HEK293 (cell line): Measurements from ENCODE around the gene SLC8A2.

Experiments used
- IKZF3 ChIP-seq: fragments of 450-650 bp; IDR thresholded peaks from 2 replicates; pipeline ENCODE4 v1.5.0; 2018; ENCODE audit warnings: missing biosample characterization, mild to moderate bottlenecking, missing genetic modification characterization, moderate library complexity
- KLF16 ChIP-seq: fragments of 450-650 bp; formaldehyde crosslinking; IDR thresholded peaks from 2 replicates; pipeline ENCODE4 v1.5.1; 2017; ENCODE audit warnings: missing biosample characterization, missing genetic modification characterization
- KLF8 ChIP-seq: fragments of 450-650 bp; formaldehyde crosslinking; IDR thresholded peaks from 2 replicates; pipeline ENCODE4 v1.5.1; 2016; ENCODE audit warnings: missing biosample characterization, missing genetic modification characterization
- PRDM1 ChIP-seq: fragments of 450-650 bp; formaldehyde crosslinking; IDR thresholded peaks from 2 replicates; pipeline ENCODE4; 2016; ENCODE audit warnings: missing biosample characterization, missing genetic modification characterization
- PRDM4 ChIP-seq: fragments of 450-650 bp; formaldehyde crosslinking; IDR thresholded peaks from 2 replicates; pipeline ENCODE4 v1.5.1; 2017; ENCODE audit warnings: missing biosample characterization, missing genetic modification characterization
- RBAK ChIP-seq: fragments of 450-650 bp; formaldehyde crosslinking; IDR thresholded peaks from 2 replicates; pipeline ENCODE4 v1.5.1; 2016; ENCODE audit warnings: missing biosample characterization, missing genetic modification characterization
- ZBTB6 ChIP-seq: fragments of 450-650 bp; formaldehyde crosslinking; IDR thresholded peaks from 2 replicates; pipeline ENCODE4 v1.5.1; 2017; ENCODE audit warnings: missing biosample characterization, missing genetic modification characterization
- ZFHX2 ChIP-seq: fragments of 450-650 bp; formaldehyde crosslinking; conservative IDR thresholded peaks from 2 replicates; pipeline ENCODE4 v1.5.1; 2016; ENCODE audit warnings: missing biosample characterization, missing genetic modification characterization
- ZNF140 ChIP-seq: fragments of 450-650 bp; formaldehyde crosslinking; IDR thresholded peaks from 2 replicates; pipeline ENCODE4 v1.5.1; 2016; ENCODE audit warnings: missing biosample characterization, missing genetic modification characterization
- ZNF146 ChIP-seq: fragments of 450-650 bp; formaldehyde crosslinking; IDR thresholded peaks from 2 replicates; pipeline ENCODE4 v1.5.1; 2016; ENCODE audit warnings: missing biosample characterization, missing genetic modification characterization
- ZNF157 ChIP-seq: fragments of 450-650 bp; formaldehyde crosslinking; IDR thresholded peaks from 2 replicates; pipeline ENCODE4 v1.5.1; 2016; ENCODE audit warnings: missing biosample characterization, missing genetic modification characterization
- ZNF169 ChIP-seq: fragments of 450-650 bp; formaldehyde crosslinking; IDR thresholded peaks from 2 replicates; pipeline ENCODE4 v1.5.1; 2016; ENCODE audit warnings: missing biosample characterization, missing genetic modification characterization
- ZNF175 ChIP-seq: fragments of 450-650 bp; formaldehyde crosslinking; IDR thresholded peaks from 2 replicates; pipeline ENCODE4 v1.5.1; 2016; ENCODE audit warnings: missing biosample characterization, missing genetic modification characterization
- ZNF19 ChIP-seq: fragments of 450-650 bp; formaldehyde crosslinking; IDR thresholded peaks from 2 replicates; pipeline ENCODE4; 2016; ENCODE audit warnings: missing biosample characterization, missing genetic modification characterization, low read depth
- ZNF2 ChIP-seq: fragments of 450-650 bp; formaldehyde crosslinking; IDR thresholded peaks from 2 replicates; pipeline ENCODE4 v1.5.1; 2016; ENCODE audit warnings: missing biosample characterization, missing genetic modification characterization
- ZNF23 ChIP-seq: fragments of 450-650 bp; formaldehyde crosslinking; IDR thresholded peaks from 2 replicates; pipeline ENCODE4 v1.5.1; 2016; ENCODE audit warnings: missing biosample characterization, missing genetic modification characterization, borderline replicate concordance
- ZNF248 ChIP-seq: fragments of 450-650 bp; formaldehyde crosslinking; IDR thresholded peaks from 2 replicates; pipeline ENCODE4 v1.5.1; 2017; ENCODE audit warnings: missing biosample characterization, missing genetic modification characterization
- ZNF302 ChIP-seq: fragments of 450-650 bp; formaldehyde crosslinking; IDR thresholded peaks from 2 replicates; pipeline ENCODE4 v1.5.1; 2016; ENCODE audit warnings: missing biosample characterization, missing genetic modification characterization, low read depth
- ZNF398 ChIP-seq: fragments of 450-650 bp; formaldehyde crosslinking; IDR thresholded peaks from 2 replicates; pipeline ENCODE4 v1.5.1; 2017; ENCODE audit warnings: missing biosample characterization, missing genetic modification characterization
- ZNF404 ChIP-seq: fragments of 450-650 bp; formaldehyde crosslinking; IDR thresholded peaks from 2 replicates; pipeline ENCODE4 v1.5.1; 2017; ENCODE audit warnings: missing biosample characterization, missing genetic modification characterization
- ZNF416 ChIP-seq: fragments of 450-650 bp; formaldehyde crosslinking; IDR thresholded peaks from 2 replicates; pipeline ENCODE4 v1.5.1; 2016; ENCODE audit warnings: missing biosample characterization, missing genetic modification characterization
- ZNF473 ChIP-seq: fragments of 450-650 bp; formaldehyde crosslinking; IDR thresholded peaks from 2 replicates; pipeline ENCODE4 v1.5.1; 2017; ENCODE audit warnings: missing biosample characterization, missing genetic modification characterization
- ZNF624 ChIP-seq: fragments of 450-650 bp; formaldehyde crosslinking; IDR thresholded peaks from 2 replicates; pipeline ENCODE4 v1.5.1; 2017; ENCODE audit warnings: missing biosample characterization, missing genetic modification characterization
- ZNF843 ChIP-seq: fragments of 450-650 bp; formaldehyde crosslinking; IDR thresholded peaks from 2 replicates; pipeline ENCODE4 v1.5.1; 2016; ENCODE audit warnings: missing biosample characterization, missing genetic modification characterization
- TF ChIP-seq, protein P1 (sequence below): fragments of 450-650 bp; formaldehyde crosslinking; optimal IDR thresholded peaks from 2 replicates; pipeline ENCODE3; 2016; ENCODE audit warnings: missing biosample characterization, mild to moderate bottlenecking, missing genetic modification characterization

SLC8A2 gene

DNA sequence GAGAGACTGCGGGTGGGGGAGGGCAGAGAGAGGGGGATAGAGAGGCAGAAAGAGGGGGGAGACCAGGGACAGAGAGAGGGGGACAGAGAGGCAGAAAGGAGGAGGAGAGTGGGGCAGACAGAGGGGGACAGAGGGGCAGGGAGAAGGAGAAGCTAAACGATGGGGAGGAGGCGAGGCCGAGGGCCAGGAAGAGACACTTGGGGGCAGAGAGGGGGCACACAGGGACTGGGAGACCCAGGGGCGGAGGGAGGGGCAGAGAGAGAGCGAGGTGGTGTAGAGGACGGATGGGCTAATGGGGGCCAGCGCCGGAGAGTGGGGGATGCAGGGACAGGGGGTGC is 53.0 kb downstream of the SLC8A2 start (continued):
- no peak for TF ChIP-seq ZNF416 (tag by site-specific recombination)
- 0 out of 2 replicates have a peak, but pooled peaks have one; percentile 31 for TF ChIP-seq ZNF843 (tag by site-specific recombination)
- TF ChIP-seq ZNF23 (tag by site-specific recombination), result no peak
- TF ChIP-seq ZNF302 (tag by site-specific recombination), result no peak
- TF ChIP-seq ZNF140, result no peak
- TF ChIP-seq ZNF169 (tag by site-specific recombination), result no peak
- TF ChIP-seq ZNF175 (tag by site-specific recombination), result no peak
- no peak for TF ChIP-seq ZNF2 (tag by site-specific recombination)
- peak; percentile 70; the same call in 1 of the 2 replicates for TF ChIP-seq ZNF248 (tag by site-specific recombination)
- no peak for TF ChIP-seq PRDM1 (tag by site-specific recombination)
- peak; percentile 80 for TF ChIP-seq ZFHX2 (tag by site-specific recombination)
- TF ChIP-seq ZNF398 (tag by site-specific recombination), result peak; percentile 95
- no peak for TF ChIP-seq ZBTB6
- TF ChIP-seq PRDM4 (tag by site-specific recombination), result no peak
- no peak for TF ChIP-seq ZNF146
- no peak; the same call in 1 of the 2 replicates for TF ChIP-seq ZNF157 (tag by site-specific recombination)
- no peak for TF ChIP-seq IKZF3 (tag by site-specific recombination)
- TF ChIP-seq RBAK (tag by site-specific recombination), result no peak
- no peak for TF ChIP-seq ZNF404
- TF ChIP-seq ZNF473 (tag by site-specific recombination), result no peak
- TF ChIP-seq ZNF19, result no peak
- no peak for TF ChIP-seq ZNF624 (tag by site-specific recombination)
- TF ChIP-seq KLF16 (tag by site-specific recombination), result peak; percentile 52; the same call in 1 of the 2 replicates
- peak; percentile 82 for TF ChIP-seq KLF8 (tag by site-specific recombination)
- TF ChIP-seq, protein P1, sequence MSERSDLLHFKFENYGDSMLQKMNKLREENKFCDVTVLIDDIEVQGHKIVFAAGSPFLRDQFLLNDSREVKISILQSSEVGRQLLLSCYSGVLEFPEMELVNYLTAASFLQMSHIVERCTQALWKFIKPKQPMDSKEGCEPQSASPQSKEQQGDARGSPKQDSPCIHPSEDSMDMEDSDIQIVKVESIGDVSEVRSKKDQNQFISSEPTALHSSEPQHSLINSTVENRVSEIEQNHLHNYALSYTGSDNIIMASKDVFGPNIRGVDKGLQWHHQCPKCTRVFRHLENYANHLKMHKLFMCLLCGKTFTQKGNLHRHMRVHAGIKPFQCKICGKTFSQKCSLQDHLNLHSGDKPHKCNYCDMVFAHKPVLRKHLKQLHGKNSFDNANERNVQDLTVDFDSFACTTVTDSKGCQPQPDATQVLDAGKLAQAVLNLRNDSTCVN (tag by site-specific recombination), result peak; percentile 20
- TF ChIP-seq, all 188 proteins: peak for 30
